H1 (cell line): Measurements from ENCODE around the gene MLH3. TPM values are rescaled to one million over a fixed set of nuclear protein-coding genes. Genes with fewer than 3 reads are reported as not detected.
A peak's percentile ranks its signal among the peaks of the same experiment; 100 is the strongest.

ENCODE experiments used
- NANOG ChIP-seq: IDR thresholded peaks from 2 replicates; pipeline ENCODE4 v1.6.1; 2011; ENCODE audit warnings: low read length, low read depth, mild to moderate bottlenecking, inconsistent platforms; ENCODE audit not compliant: insufficient read depth, poor library complexity, severe bottlenecking
- SP1 ChIP-seq: IDR thresholded peaks from 2 replicates; pipeline ENCODE4 v1.6.1; 2011; ENCODE audit warnings: low read depth, low read length
- TAF7 ChIP-seq: optimal IDR thresholded peaks from 2 replicates; pipeline ENCODE3; 2011; ENCODE audit warnings: low read depth, mild to moderate bottlenecking, inconsistent platforms, low read length, moderate library complexity, borderline replicate concordance
- TEAD4 ChIP-seq: IDR thresholded peaks from 2 replicates; pipeline ENCODE4 v1.6.1; 2012; ENCODE audit warnings: low read depth, low read length, inconsistent platforms, mixed read lengths
- polyA plus RNA-seq, 7 experiments: library from polyadenylated mRNA; depleted of rRNA in 3 of 7; stranded (reverse) in 5 of 7; unstranded in 2 of 7; fragments of >200 nt in 5 of 7; fragments of 200-250 nt in 2 of 7; gene quantifications; 1 replicate in 5 of 7; 2 replicates in 1 of 7; 4 replicates in 1 of 7; pipeline versions ENCODE4 v1.2.1 to v1.2.3, GENCODE V29; 2011 to 2013; ENCODE audit warnings: missing spikeins in 2 of 7, mixed read lengths in 2 of 7
- total RNA-seq: library from RNA; stranded (reverse); fragmentation: NEBNext Ultra II Directional; extraction: Animal tissue kit (Norgen Biotek cat#: 25700); gene quantifications from 2 replicates; pipeline ENCODE4 v1.2.1, GENCODE V29; 2021
- TF ChIP-seq, protein P1 (sequence below), 3 experiments: IDR thresholded peaks; 1 replicate in 2 of 3; 2 replicates in 1 of 3; pipeline versions ENCODE4 v1.5.1 to v1.6.1; 2011; ENCODE audit warnings: low read length in 3 of 3, mild to moderate bottlenecking in 3 of 3, inconsistent platforms in 2 of 3, low read depth in 1 of 3, moderate library complexity in 1 of 3; ENCODE audit not compliant: insufficient read depth in 1 of 3; ENCODE audit errors: control extremely low read depth in 1 of 3

Gene MLH3
- total and polyA plus RNA-seq, 2 of the 8 experiments (the other 6 are each of a cell fraction or from before 2014, with no cell fraction given), result 9.3 to 20.1 TPM

GRCh38 chr14:74974364-74975058 lies 76.8 kb downstream of the MLH3 start (continued):
- TF ChIP-seq SP1 (peak; percentile 49; the same call in 1 of the 2 replicates), NANOG (no peak), TAF7 (no peak), TEAD4 (peak; percentile 93)
- TF ChIP-seq, protein P1, sequence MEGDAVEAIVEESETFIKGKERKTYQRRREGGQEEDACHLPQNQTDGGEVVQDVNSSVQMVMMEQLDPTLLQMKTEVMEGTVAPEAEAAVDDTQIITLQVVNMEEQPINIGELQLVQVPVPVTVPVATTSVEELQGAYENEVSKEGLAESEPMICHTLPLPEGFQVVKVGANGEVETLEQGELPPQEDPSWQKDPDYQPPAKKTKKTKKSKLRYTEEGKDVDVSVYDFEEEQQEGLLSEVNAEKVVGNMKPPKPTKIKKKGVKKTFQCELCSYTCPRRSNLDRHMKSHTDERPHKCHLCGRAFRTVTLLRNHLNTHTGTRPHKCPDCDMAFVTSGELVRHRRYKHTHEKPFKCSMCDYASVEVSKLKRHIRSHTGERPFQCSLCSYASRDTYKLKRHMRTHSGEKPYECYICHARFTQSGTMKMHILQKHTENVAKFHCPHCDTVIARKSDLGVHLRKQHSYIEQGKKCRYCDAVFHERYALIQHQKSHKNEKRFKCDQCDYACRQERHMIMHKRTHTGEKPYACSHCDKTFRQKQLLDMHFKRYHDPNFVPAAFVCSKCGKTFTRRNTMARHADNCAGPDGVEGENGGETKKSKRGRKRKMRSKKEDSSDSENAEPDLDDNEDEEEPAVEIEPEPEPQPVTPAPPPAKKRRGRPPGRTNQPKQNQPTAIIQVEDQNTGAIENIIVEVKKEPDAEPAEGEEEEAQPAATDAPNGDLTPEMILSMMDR (IDR thresholded peaks at IDR 0.05; ENCODE audit: control extremely low read depth in 1 of 3, insufficient read depth in 1 of 3, low read depth in 1 of 3, low read length in 3 of 3), result no peak
- TF ChIP-seq, all 59 proteins: peak for 2
